Activated CD4-positive, alpha-beta T cell treated with anti-CD3 and anti-CD28 coated beads, Interleukin-2, amount 10 ng/mL, durations not matched to agents 7 days and 5 days (primary cell): ENCODE measurements around the gene HOXB6. TPM values are rescaled to one million over a fixed set of nuclear protein-coding genes. Genes with fewer than 3 reads are reported as not detected.

Experiments
- CTCF ChIA-PET: fragments of 350-600 bp; sonication (Branson Sonifier 250); formaldehyde crosslinking; loops from one replicate; lab custom pipeline; 2021; ENCODE audit warnings: antibody characterized with exemption; lab: Charles Lee
- POLR2A ChIA-PET: fragments of 350-600 bp; sonication (Branson Sonifier 250); formaldehyde crosslinking; loops from one replicate; lab custom pipeline; 2021; ENCODE audit warnings: antibody characterized with exemption; lab: Charles Lee
- DNase-seq: peaks from one replicate; pipeline ENCODE4 v3.0.0-alpha.2; 2020
- H3K27ac Mint-ChIP-seq: one replicate; pipeline ENCODE4 v1.8.0; 2021; ENCODE audit warnings: mild to moderate bottlenecking, moderate library complexity, mixed read lengths
- H3K27me3 Mint-ChIP-seq: one replicate; pipeline ENCODE4 v1.8.0; 2021; ENCODE audit warnings: mixed read lengths
- H3K36me3 Mint-ChIP-seq: one replicate; pipeline ENCODE4 v1.8.0; 2021; ENCODE audit warnings: low read depth, mixed read lengths
- H3K4me1 Mint-ChIP-seq: one replicate; pipeline ENCODE4 v1.8.0; 2021; ENCODE audit warnings: mixed read lengths
- H3K4me3 Mint-ChIP-seq: one replicate; pipeline ENCODE4 v1.8.0; 2021; ENCODE audit warnings: mild to moderate bottlenecking, moderate library complexity, mixed read lengths
- H3K9me3 Mint-ChIP-seq: one replicate; pipeline ENCODE4 v1.8.0; 2021; ENCODE audit warnings: mixed read lengths
- total RNA-seq, 2 experiments: library from RNA; stranded (reverse); gene quantifications; one replicate each; pipeline ENCODE4 v1.2.3, GENCODE V29; 2021

Gene HOXB6
- total RNA-seq, 2 experiments from 2014 or later = not detected

- Mint-ChIP-seq H3K9me3 (no peaks in the 10 kb centered on the region), H3K27ac (no peak overlapping the region), H3K36me3 (peaks cover 1% of the 10 kb centered on the region), H3K27me3 (peaks cover 94% of the 10 kb centered on the region), H3K4me1 (peaks cover 15% of the 10 kb centered on the region), H3K4me3 (no peak overlapping the region)
- DNase-seq = no peak
- CTCF ChIA-PET = no interaction called here
- POLR2A ChIA-PET = no interaction called here
Measured at GRCh38 chr17:48642059-48642842, 37.5 kb upstream of the HOXB6 start.

GRCh38 chr17:48641541-48642058, 36.8 kb upstream of the HOXB6 start:
- no peak for DNase-seq
- H3K4me3 Mint-ChIP-seq = no peak overlapping the region
- ChIA-PET POLR2A (no interaction called here), CTCF (no interaction called here)
- peaks cover 1% of the 10 kb centered on the region for H3K36me3 Mint-ChIP-seq
- H3K27ac Mint-ChIP-seq = no peak overlapping the region
- H3K9me3 Mint-ChIP-seq = no peaks in the 10 kb centered on the region
- H3K27me3 Mint-ChIP-seq = peaks cover 96% of the 10 kb centered on the region
- peaks cover 11% of the 10 kb centered on the region for H3K4me1 Mint-ChIP-seq

DNA sequence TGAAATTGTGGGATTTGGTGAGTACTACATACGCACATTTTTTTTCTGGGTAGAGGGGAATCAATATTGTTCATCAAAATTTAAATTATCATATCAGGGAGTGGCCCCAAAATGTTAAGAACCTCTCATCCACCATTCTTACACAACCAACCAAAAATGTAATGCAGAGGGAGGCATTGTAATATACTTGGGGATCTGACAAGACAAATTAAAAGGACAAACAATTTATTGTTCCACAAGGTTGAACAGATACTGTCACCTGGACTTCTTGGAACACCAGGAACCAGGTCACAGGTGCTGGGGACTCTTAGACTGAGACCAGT, 36.0 kb upstream of the HOXB6 start:
- CTCF ChIA-PET = interaction anchor here (1.1 kb wide), 1 partner anchor 83 kb away, joined by 3 read pairs; the partner anchor contains the start of gene PRAC2
- H3K27ac Mint-ChIP-seq = no peak overlapping the region

DNA sequence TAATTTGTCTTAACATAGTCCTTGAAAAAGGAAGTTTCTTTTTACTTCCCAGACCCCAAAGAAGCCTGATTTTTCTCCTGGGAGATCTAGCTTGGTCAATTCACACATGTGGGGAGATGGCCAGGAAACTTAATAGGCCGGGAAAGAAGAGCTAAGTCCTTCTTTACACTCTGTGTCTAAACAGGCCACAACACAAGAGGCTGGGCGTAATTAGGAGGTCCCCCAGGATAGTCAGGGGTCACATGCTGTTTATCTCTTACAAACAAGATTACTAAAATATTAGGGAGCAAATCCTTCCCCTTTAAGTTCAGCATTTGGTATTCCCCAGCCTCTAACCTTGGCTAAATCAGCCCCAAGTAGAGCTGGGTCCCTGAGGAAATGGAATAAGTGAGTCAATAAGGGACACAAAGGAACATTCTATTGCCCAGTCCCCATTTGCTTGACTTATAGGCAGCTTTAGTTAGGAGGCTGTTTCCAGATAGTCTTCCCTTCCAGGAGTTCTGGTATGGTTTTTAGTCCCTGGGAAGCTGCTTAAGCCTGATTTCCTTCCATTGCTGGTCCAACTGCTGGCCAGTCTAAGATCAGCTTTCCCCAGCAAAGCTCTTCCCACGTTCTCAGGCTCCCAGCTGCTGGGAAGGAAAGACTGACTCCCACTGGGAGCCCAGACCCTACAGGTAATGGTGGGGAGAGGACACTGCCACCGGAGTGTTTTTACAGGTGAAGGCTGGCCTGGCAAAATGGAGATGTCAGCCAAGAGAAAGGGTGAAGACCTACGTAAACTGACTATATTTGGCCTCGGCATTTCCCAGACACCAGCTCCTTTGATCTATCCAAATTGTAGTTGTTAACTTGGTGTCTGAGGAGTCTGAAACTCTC, 35.4 kb upstream of the HOXB6 start:
- Mint-ChIP-seq H3K9me3 (no peaks in the 10 kb centered on the region), H3K4me1 (peaks cover 8% of the 10 kb centered on the region), H3K4me3 (no peak overlapping the region), H3K36me3 (peaks cover 1% of the 10 kb centered on the region), H3K27me3 (peaks cover 98% of the 10 kb centered on the region), H3K27ac (no peak overlapping the region)
- POLR2A ChIA-PET = no interaction called here
- no peak for DNase-seq
- CTCF ChIA-PET = interaction anchor here (1.1 kb wide), 1 partner anchor 83 kb away, joined by 3 read pairs; the partner anchor contains the start of gene PRAC2

More for the DNA sequence above, 36.0 kb upstream of the HOXB6 start:
- POLR2A ChIA-PET = no interaction called here
- peaks cover 13% of the 10 kb centered on the region for H3K4me1 Mint-ChIP-seq
- peaks cover 1% of the 10 kb centered on the region for H3K36me3 Mint-ChIP-seq
- H3K27me3 Mint-ChIP-seq = peaks cover 98% of the 10 kb centered on the region
- H3K4me3 Mint-ChIP-seq = no peak overlapping the region
- no peaks in the 10 kb centered on the region for H3K9me3 Mint-ChIP-seq
- no peak for DNase-seq

GRCh38 chr17:48639136-48639535, 34.4 kb upstream of the HOXB6 start:
- CTCF ChIA-PET = no interaction called here
- POLR2A ChIA-PET = no interaction called here
- peaks cover 98% of the 10 kb centered on the region for H3K27me3 Mint-ChIP-seq
- no peak for DNase-seq
- H3K27ac Mint-ChIP-seq = no peak overlapping the region
- H3K4me3 Mint-ChIP-seq = no peak overlapping the region
- peaks cover 8% of the 10 kb centered on the region for H3K4me1 Mint-ChIP-seq
- peaks cover 1% of the 10 kb centered on the region for H3K36me3 Mint-ChIP-seq
- no peaks in the 10 kb centered on the region for H3K9me3 Mint-ChIP-seq

DNA sequence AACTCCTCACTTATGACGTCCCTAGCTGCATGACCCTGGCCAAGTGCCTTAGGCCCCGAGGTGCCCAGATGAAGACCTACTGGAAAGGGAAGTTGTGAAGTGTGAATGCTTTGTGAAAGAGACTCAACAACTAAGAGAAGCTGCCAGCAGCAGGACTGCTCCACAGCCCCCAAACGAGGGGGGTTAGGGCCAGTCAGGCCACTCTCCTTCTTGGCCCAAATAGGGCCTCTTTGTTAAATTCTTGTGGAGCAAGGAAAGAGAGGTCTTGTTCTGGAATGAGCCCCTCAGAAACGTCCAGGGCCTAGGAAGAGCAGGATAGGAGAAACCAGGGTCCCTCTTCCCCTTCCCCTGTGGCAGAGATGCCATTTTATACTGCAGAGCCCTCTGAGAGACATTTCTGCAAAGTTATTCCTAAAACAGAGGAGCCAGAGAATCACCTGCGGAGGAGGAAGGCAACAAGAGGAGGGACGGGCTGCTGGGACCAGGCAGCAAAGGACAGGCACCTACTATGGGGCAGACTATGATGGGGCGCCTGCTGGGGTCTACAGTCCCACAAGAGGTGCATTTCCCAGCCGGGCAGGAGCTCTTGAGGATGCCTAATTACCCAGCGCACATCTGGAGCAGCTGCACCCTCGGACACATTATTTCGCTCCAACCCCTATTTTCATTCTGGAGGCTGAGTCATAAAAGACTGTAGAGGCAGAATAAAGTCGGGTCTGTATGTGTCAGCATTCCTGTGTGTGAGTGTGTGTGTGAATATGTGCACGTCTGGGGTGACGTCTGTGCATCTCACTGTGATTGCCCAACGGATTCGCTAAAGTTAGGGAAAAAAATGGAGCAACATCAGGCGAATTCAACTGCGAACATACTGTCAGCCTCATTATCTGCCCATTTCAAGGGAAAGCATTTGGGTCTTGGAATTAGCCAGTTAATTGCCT, 32.8 kb upstream of the HOXB6 start:
- CTCF ChIA-PET = interaction anchor here (1.1 to 2.9 kb wide), 9 partner anchors 8 to 108 kb away, joined by 3 to 16 read pairs (median 6); partner anchors contain the start of genes HOXB8 and HOXB9
- H3K9me3 Mint-ChIP-seq = no peaks in the 10 kb centered on the region
- H3K36me3 Mint-ChIP-seq = peaks cover 1% of the 10 kb centered on the region
- H3K4me1 Mint-ChIP-seq = peaks cover 11% of the 10 kb centered on the region
- no peak overlapping the region for H3K4me3 Mint-ChIP-seq
- no peak for DNase-seq
- H3K27ac Mint-ChIP-seq = no peak overlapping the region
- POLR2A ChIA-PET = no interaction called here
- peaks cover 91% of the 10 kb centered on the region for H3K27me3 Mint-ChIP-seq

GRCh38 chr17:48636177-48637018, 31.6 kb upstream of the HOXB6 start:
- DNase-seq = peak; percentile 71
- Mint-ChIP-seq H3K36me3 (no peaks in the 10 kb centered on the region), H3K4me3 (no peak overlapping the region), H3K9me3 (no peaks in the 10 kb centered on the region), H3K27me3 (peaks cover 91% of the 10 kb centered on the region), H3K27ac (no peak overlapping the region), H3K4me1 (peaks cover 10% of the 10 kb centered on the region)
- ChIA-PET CTCF (interaction anchor here (0.6 to 2.9 kb wide), 22 partner anchors 9 to 689 kb away, joined by 3 to 16 read pairs (median 4); partner anchors contain the start of genes CBX1, HOXB5, HOXB8 and HOXB9), POLR2A (no interaction called here)

GRCh38 chr17:48634493-48635208, 29.9 kb upstream of the HOXB6 start:
- Mint-ChIP-seq H3K27me3 (peaks cover 90% of the 10 kb centered on the region), H3K9me3 (no peaks in the 10 kb centered on the region), H3K4me1 (peaks cover 10% of the 10 kb centered on the region), H3K27ac (no peak overlapping the region), H3K4me3 (no peak overlapping the region), H3K36me3 (no peaks in the 10 kb centered on the region)
- ChIA-PET POLR2A (no interaction called here), CTCF (interaction anchor here (0.9 to 2.9 kb wide), 3 partner anchors 9 to 41 kb away, joined by 3 to 16 read pairs (median 9); partner anchors contain the start of genes HOXB5 and HOXB9)
- no peak for DNase-seq

- Mint-ChIP-seq H3K36me3 (no peaks in the 10 kb centered on the region), H3K9me3 (no peaks in the 10 kb centered on the region), H3K4me3 (no peak overlapping the region), H3K27me3 (peaks cover 91% of the 10 kb centered on the region), H3K4me1 (peaks cover 10% of the 10 kb centered on the region), H3K27ac (no peak overlapping the region)
- DNase-seq = no peak
- POLR2A ChIA-PET = no interaction called here
- CTCF ChIA-PET = interaction anchor here (0.8 kb wide), 1 partner anchor 69 kb away, joined by 3 read pairs; no protein-coding TSS in a partner anchor
Measured at GRCh38 chr17:48633266-48633677, 28.5 kb upstream of the HOXB6 start.

GRCh38 chr17:48632579-48633265, 27.9 kb upstream of the HOXB6 start:
- peak overlapping the region; percentile 7 for H3K4me3 Mint-ChIP-seq
- no peak overlapping the region for H3K27ac Mint-ChIP-seq
- H3K27me3 Mint-ChIP-seq = peaks cover 91% of the 10 kb centered on the region
- no peaks in the 10 kb centered on the region for H3K36me3 Mint-ChIP-seq
- H3K4me1 Mint-ChIP-seq = peaks cover 10% of the 10 kb centered on the region
- H3K9me3 Mint-ChIP-seq = no peaks in the 10 kb centered on the region
- ChIA-PET POLR2A (no interaction called here), CTCF (interaction anchor here (0.6 to 1.5 kb wide), 8 partner anchors 14 to 584 kb away, joined by 3 to 7 read pairs (median 4); partner anchors contain the start of gene HOXB5)
- DNase-seq = no peak
